Measurements from ENCODE around the gene CEP131. TPM values are rescaled to one million over a fixed set of nuclear protein-coding genes. Genes with fewer than 3 reads are reported as not detected.
A peak's percentile ranks its signal among the peaks of the same experiment; 100 is the strongest.

Gene CEP131
- total RNA-seq, 2 donors from 2014 or later: 4.7 to 9.5 TPM

DNA sequence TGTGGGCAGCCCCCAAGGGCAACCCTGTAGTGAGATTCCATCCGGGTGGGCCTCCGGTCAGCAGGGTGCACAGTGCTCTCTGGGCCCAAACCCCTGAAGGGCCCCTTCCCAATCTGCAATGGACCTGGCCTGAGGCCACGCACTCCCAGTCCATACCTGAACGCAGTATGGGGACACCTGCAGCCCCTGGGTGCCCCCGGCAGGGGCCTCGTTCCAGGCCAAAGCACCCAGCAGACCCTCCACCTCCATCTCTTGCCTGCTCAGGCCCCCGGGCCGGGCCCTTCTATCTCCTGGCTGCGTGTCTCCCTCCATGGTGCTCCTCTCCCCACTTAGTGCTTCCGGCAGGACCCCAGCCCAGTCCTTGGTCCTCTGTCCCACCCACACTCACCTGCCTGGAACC lies 39.4 kb downstream of the CEP131 start:
- no peak for DNase-seq
- no peak for ATAC-seq
- intact Hi-C loops (cut with DNase I, micrococcal nuclease): no loop called here

DNA sequence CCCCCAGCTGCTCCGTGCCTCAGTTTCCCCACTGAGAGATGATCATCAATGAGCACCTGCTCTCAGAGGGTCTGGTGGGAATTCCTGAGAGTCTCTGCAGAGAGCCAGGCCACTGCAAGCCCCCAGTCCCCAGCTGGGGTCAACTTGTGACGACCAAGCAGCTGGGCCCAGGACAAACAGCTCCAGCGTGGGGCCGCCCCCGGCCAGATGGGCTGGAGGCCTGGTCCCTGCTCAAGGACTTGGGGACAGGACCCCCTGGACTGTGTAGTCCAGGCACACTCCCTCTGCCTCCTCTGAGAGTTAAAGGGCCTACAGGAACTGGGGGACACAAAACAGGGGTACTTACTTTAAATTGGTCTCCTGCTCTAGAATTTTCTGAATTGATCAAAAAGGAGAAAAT lies 40.2 kb downstream of the CEP131 start:
- ATAC-seq (no peak), DNase-seq (no peak)
- intact Hi-C loops (cut with DNase I, micrococcal nuclease): no loop called here

GRCh38 chr17:81181811-81182185 lies 41.0 kb downstream of the CEP131 start:
- intact Hi-C loops (cut with DNase I, micrococcal nuclease): no loop called here
- no peak for ATAC-seq
- no peak for DNase-seq

DNA sequence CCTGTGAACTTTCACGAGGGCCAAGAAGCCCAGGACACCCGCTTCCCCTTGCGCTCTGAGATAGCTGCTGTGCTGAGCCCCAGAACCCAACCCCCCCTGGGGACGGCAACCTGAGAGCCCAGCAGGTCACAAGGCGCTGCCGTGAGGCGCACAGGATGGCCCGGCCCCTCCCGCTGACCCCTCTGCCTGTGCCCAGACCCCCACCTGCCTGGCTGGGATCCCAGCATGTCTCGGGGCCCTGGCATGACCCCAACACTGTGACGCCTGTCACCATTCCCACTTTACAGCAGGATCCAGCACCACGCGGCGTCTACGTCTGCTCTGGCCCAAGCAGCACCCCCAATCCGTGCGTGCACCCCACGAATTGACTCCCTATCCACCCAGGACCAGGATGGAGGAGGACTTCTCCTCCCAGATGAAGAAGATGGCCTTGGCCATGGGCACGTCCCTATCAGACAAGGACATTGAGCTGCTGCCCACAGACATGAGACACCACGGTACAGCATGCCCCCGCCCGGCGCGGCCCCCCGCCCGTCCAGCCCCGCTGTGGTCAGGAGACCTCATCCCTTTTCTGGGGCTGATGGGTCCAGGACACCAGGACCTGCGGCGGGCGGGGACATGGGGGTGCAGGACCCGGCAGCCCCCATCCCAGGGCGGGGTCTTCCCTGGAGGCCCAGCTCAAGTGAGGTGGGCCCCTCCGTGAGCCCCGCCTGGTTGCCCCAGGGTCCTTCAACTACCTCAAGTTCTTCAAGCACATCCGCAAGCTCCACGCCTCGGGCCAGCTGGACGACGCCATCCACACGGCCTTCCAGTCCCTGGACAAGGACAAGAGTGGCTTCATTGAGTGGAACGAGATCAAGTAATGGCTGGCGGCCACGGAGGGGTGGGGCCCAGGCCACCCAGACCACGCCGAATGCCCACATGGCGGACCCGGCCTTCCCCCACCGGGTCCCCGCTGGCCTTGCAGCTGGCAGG lies 41.6 kb downstream of the CEP131 start:
- DNase-seq: no peak
- intact Hi-C loops (cut with DNase I, micrococcal nuclease): no loop called here
- ATAC-seq: no peak

GRCh38 chr17:81179861-81180260 lies 42.9 kb downstream of the CEP131 start:
- intact Hi-C loops (cut with DNase I, micrococcal nuclease): no loop called here
- ATAC-seq (no peak), DNase-seq (no peak)

GRCh38 chr17:81179220-81179619 lies 43.5 kb downstream of the CEP131 start:
- intact Hi-C loops (cut with DNase I, micrococcal nuclease): no loop called here
- DNase-seq (no peak), ATAC-seq (no peak)

- DNase-seq: no peak
- no peak for ATAC-seq
- intact Hi-C loops (cut with DNase I, micrococcal nuclease): no loop called here
These were observed 44.4 kb downstream of the CEP131 start for GRCh38 chr17:81178136-81179091.

DNA sequence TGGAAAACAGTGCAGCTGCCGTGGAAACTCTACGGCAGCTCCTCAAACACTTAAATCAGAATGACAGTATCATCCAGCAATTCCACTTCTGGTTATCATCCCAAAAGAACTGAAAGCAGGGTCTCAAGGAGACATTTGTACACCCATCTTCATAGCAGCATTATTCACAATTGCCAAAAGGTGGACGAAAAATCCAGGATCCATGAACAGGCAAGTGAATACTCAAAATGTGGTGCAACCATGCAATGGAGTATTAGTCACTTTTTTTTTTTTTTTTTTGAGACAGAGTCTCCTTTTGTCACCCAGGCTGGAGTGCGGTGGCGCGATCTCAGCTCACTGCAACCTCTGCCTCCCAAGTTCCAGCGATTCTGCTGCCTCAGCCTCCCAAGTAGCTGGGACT lies 46.1 kb downstream of the CEP131 start:
- intact Hi-C loops (cut with DNase I, micrococcal nuclease): no loop called here
- DNase-seq (no peak), ATAC-seq (no peak)

DNA sequence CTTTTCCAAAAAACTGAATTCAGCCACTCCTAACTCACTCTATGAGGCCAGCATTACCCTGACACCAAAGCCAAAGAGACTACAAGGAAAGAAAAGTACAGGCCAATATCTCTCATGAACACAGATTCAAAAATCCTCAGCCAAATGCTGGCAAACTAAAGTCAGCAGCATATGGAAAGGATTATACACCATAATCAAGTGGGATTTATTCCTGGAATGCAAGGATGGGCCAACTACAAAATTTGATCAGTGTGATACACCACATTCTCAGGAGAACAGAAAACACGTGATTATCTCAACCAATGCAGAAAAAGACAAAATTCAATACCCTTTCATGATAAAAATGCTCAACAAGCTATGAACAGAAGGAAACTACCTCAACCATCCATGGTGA lies 49.0 kb downstream of the CEP131 start:
- DNase-seq (no peak), ATAC-seq (no peak)
- intact Hi-C loops (cut with DNase I, micrococcal nuclease): no loop called here

DNA sequence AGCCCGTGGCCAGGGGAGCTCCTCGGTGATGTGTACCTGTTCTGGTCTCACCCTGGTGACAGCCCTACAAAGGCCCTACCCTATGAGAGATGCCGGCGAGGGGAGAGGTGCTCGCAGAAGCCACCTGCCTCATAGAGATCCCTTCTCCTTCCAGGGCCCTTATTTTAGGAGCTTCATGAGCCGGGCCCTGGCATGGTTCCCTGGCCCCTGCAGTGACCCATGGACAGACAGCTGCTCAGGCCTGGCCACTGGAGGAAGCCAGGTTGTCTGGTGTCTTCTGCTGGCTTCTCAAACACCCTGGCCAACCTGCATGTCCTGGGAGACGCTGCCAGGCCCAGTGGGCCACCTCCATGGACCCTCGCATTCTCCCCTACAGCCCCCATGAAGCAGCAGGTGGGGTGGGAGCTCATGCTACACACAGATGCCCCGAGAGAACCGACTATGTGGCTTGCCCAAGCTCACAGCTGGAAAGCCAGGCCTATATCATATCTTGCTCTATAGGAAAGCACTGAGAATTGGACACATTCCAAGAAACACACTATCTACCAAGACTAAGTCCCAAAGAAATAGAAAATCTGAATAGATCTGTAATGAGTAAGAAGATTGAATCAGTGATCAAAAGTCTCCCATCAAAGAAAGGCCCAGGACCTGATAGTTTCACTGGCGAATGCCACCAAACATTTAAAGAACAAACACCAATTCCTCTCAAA lies 49.6 kb downstream of the CEP131 start:
- intact Hi-C loops (cut with DNase I, micrococcal nuclease): no loop called here
- ATAC-seq (no peak), DNase-seq (no peak)

GRCh38 chr17:81171941-81172340 lies 50.8 kb downstream of the CEP131 start:
- DNase-seq (no peak), ATAC-seq (peak; percentile 41)
- intact Hi-C loops (cut with DNase I, micrococcal nuclease): no loop called here

DNA sequence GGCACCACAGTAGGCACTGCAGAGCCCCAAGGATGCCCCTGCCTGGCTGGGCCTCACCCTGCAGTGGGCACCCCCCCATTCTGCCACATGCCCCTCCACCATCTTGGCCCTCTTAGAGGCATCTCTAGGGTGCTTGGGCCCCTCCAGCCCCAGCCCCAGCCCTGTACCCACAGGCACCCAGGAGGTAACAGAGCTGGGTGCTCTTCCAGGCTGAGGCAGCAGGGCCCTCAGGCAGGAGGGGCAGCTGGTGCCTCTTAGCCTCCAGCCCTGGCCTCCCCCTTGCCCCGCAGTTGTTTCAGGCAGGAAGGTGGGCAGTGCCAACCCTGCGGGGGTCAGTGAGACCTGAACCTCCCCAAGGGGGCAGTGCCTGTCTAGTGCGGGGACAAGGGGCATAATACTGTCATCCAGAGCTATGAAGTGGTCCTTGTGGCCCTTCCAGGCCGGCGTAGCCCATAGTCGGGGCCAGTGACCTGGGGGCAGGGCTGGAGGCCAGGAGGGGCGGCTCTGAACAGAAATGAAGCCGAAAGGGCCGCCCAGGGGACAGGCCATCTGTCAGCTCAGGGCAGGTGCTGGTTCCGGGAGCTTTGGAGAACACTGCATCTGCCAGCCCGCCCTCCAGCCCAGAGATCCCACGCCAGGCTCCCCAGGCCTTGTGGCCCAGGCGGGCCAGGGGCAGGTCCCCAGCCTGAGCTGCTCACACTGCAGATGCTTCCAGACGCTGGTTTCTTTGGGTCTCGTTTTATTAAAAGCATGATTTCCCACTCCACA lies 51.9 kb downstream of the CEP131 start:
- no peak for ATAC-seq
- intact Hi-C loops (cut with DNase I, micrococcal nuclease): no loop called here
- DNase-seq: no peak

DNA sequence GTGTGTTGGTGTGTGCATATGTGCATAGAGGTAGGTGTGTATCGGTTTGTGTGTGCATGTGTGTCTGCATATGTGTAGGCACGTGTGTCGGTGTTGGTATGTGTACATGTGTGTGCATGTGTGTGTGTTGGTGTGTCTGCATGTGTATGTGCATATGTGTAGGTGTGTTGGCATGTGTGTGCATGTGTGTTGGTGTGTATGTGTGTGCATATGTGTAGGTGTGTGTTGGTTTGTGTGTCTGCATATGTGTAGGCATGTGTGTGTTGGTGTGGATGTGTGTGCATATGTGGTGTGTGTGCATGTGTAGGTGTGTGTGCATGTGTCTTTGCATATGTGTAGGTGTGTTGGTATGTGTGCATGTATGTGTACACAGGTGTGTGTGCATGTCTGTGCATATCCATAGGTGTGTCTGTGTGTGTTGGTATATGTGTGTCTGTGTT lies 52.9 kb downstream of the CEP131 start:
- no peak for DNase-seq
- intact Hi-C loops (cut with DNase I, micrococcal nuclease): no loop called here
- ATAC-seq: no peak

DNA sequence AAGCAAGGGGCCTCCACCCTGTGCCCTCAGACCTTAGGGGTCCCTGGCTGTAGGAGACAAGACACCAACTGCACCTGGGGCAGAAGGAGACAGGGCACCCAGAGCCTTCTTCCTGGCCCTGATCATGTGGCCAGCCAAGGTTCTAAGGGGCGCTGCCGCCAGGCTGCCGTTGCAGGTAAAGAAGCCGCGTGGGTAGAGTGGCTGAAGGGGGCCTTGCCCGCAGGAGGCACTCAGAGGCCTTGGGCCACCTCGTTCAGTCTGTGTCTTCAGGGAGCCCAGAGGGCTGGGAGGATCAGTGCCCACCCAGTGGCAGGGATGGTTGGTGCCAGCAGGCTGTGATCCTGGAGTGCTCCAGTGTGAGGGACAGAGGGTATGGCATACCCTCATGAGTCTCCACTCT lies 55.1 kb downstream of the CEP131 start:
- intact Hi-C loops (cut with DNase I, micrococcal nuclease): no loop called here
- ATAC-seq (no peak), DNase-seq (no peak)

GRCh38 chr17:81167194-81167524 lies 55.6 kb downstream of the CEP131 start:
- intact Hi-C loops (cut with DNase I, micrococcal nuclease): no loop called here
- DNase-seq: no peak
- ATAC-seq: no peak

DNA sequence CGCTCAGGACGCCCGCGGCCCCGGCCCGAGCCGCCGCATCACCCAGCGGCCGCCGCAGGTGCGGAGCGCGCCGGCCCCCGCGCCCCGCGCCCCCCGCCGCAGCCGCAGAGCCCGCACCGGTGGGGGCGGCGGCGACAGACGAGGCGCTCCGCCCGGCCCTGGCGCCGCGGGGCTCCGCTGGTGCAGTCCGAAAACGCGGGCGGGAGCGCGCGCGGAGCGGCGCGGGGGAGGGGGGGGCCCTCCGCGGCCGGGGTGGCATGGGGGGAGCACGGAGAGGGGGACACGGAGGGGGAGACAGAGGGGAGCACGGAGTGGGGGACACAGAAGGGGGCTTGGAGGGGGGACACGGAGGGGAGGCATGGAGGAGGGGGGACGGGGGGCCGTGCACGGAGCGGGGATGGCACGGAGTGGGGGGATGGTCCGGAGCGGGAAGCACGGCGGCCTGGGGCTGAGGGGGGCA lies 56.7 kb downstream of the CEP131 start, which contains the start of gene AATK:
TSS of gene AATK (minus strand) at position 189 of the 460 bp plus-strand sequence. CDS start 229 bp downstream, outside the sequence.
- intact Hi-C loops (cut with DNase I, micrococcal nuclease): no loop called here
- ATAC-seq: no peak
- DNase-seq: no peak

- no peak for DNase-seq
These were observed 57.3 kb downstream of the CEP131 start, which contains the start of gene PVALEF for GRCh38 chr17:81165246-81166032. Gene PVALEF, plus strand, starts transcription at chr17:81165507. Its CDS starts 15,720 bp downstream, at chr17:81181227.

More at GRCh38 chr17:81165246-81166032, 57.3 kb downstream of the CEP131 start, which contains the start of gene PVALEF:
- intact Hi-C loops (cut with DNase I, micrococcal nuclease): no loop called here
- ATAC-seq: peak; percentile 34
